ENCODE measurements around the gene PRKCH.
"Not testable (repeated sequence)": the region's sequence is repeated elsewhere in the genome, so short reads cannot be mapped to it uniquely, and the experiment has no call there.

Gene PRKCH

GRCh38 chr14:61308701-61309100 is 12.7 kb upstream of the PRKCH start:
- DNase-seq: not testable (repeated sequence)

- no peak for DNase-seq
These were observed 6.1 kb upstream of the PRKCH start for GRCh38 chr14:61315313-61315712.

GRCh38 chr14:61319086-61319485 is 2.3 kb upstream of the PRKCH start:
- DNase-seq: no peak

GRCh38 chr14:61319706-61320105 is 1.7 kb upstream of the PRKCH start:
- DNase-seq: no peak

GRCh38 chr14:61320170-61320569 is 1.2 kb upstream of the PRKCH start:
- DNase-seq: not testable (repeated sequence)

GRCh38 chr14:61320806-61321384 is 484 bp upstream of the PRKCH start:
- DNase-seq: no peak

- DNase-seq: peak; percentile 38
These were observed 826 bp downstream of the PRKCH start for GRCh38 chr14:61322011-61322798.

- DNase-seq: no peak
These were observed 1.5 kb downstream of the PRKCH start for GRCh38 chr14:61322799-61323290.

GRCh38 chr14:61323970-61324369 is 2.6 kb downstream of the PRKCH start:
- DNase-seq: no peak

- no peak for DNase-seq
These were observed 3.8 kb downstream of the PRKCH start for GRCh38 chr14:61325166-61325565.

- no peak for DNase-seq
These were observed 4.8 kb downstream of the PRKCH start for GRCh38 chr14:61326146-61326545.

- no peak for DNase-seq
These were observed 5.5 kb downstream of the PRKCH start for GRCh38 chr14:61326847-61327246.

- DNase-seq: no peak
These were observed 7.4 kb downstream of the PRKCH start for GRCh38 chr14:61328626-61329262.

GRCh38 chr14:61329478-61330051 is 8.2 kb downstream of the PRKCH start:
- DNase-seq: no peak

GRCh38 chr14:61330511-61330910 is 9.1 kb downstream of the PRKCH start:
- no peak for DNase-seq

- no peak for DNase-seq
These were observed 10.7 kb downstream of the PRKCH start for GRCh38 chr14:61331992-61332657.

GRCh38 chr14:61332658-61333029 is 11.3 kb downstream of the PRKCH start:
- DNase-seq: no peak

- DNase-seq: no peak
These were observed 11.7 kb downstream of the PRKCH start for GRCh38 chr14:61333087-61333486.

- DNase-seq: no peak
These were observed 12.9 kb downstream of the PRKCH start for GRCh38 chr14:61334197-61334701.

GRCh38 chr14:61335049-61335448 is 13.7 kb downstream of the PRKCH start:
- no peak for DNase-seq

- DNase-seq: no peak
These were observed 14.4 kb downstream of the PRKCH start for GRCh38 chr14:61335671-61336275.

- peak; percentile 53 for DNase-seq
These were observed 16.5 kb downstream of the PRKCH start for GRCh38 chr14:61337893-61338292.
